HG03558 (cell line): Measurements from ENCODE around the gene CLEC16A.

Experiments used
- ATAC-seq: cut with Tn5 transposase; IDR thresholded peaks from one replicate; pipeline ENCODE4 v1.9.1; 2021; ENCODE audit warnings: moderate number of reproducible peaks; ENCODE audit not compliant: unreplicated experiment; ENCODE audit errors: extremely low read depth

CLEC16A gene

GRCh38 chr16:11177578-11178160 is 233.3 kb downstream of the CLEC16A start:
- ATAC-seq = no peak

- no peak for ATAC-seq
Measured at GRCh38 chr16:11178424-11178823, 234.1 kb downstream of the CLEC16A start.

GRCh38 chr16:11179574-11179973 is 235.2 kb downstream of the CLEC16A start:
- ATAC-seq = no peak

GRCh38 chr16:11180489-11180888 is 236.1 kb downstream of the CLEC16A start:
- ATAC-seq = no peak

GRCh38 chr16:11181242-11181898 is 237.0 kb downstream of the CLEC16A start:
- ATAC-seq = no peak

GRCh38 chr16:11181899-11182279 is 237.5 kb downstream of the CLEC16A start:
- no peak for ATAC-seq

GRCh38 chr16:11182411-11182810 is 238.0 kb downstream of the CLEC16A start:
- no peak for ATAC-seq

GRCh38 chr16:11183035-11183812 is 238.9 kb downstream of the CLEC16A start:
- ATAC-seq = peak; percentile 38

GRCh38 chr16:11183951-11184350 is 239.6 kb downstream of the CLEC16A start:
- no peak for ATAC-seq

GRCh38 chr16:11187522-11188023 is 243.2 kb downstream of the CLEC16A start:
- ATAC-seq = no peak

- no peak for ATAC-seq
Measured at GRCh38 chr16:11188801-11189740, 244.7 kb downstream of the CLEC16A start.

- no peak for ATAC-seq
Measured at GRCh38 chr16:11190588-11191560, 246.5 kb downstream of the CLEC16A start.

GRCh38 chr16:11191665-11192064 is 247.3 kb downstream of the CLEC16A start:
- ATAC-seq = no peak

GRCh38 chr16:11193494-11193893 is 249.1 kb downstream of the CLEC16A start:
- no peak for ATAC-seq

GRCh38 chr16:11194913-11195312 is 250.5 kb downstream of the CLEC16A start:
- ATAC-seq = no peak

GRCh38 chr16:11196286-11196828 is 252.0 kb downstream of the CLEC16A start:
- ATAC-seq = no peak

GRCh38 chr16:11198375-11198774 is 254.0 kb downstream of the CLEC16A start:
- no peak for ATAC-seq

- no peak for ATAC-seq
Measured at GRCh38 chr16:11198828-11199227, 254.5 kb downstream of the CLEC16A start.

GRCh38 chr16:11200592-11200991 is 256.2 kb downstream of the CLEC16A start:
- ATAC-seq = no peak
